Measurements from ENCODE around the gene TTC6.

TTC6 gene

GRCh38 chr14:37599507-37600368 is 4.3 kb downstream of the TTC6 start:
- Histone ChIP-seq H3K27me3 (replicated peaks) (peaks cover 90% of the 10 kb centered on the region), H3K27ac (no peak overlapping the region), H3K4me3 (ENCODE audit: low read depth, low read length) (no peak overlapping the region), H3K36me3 (replicated peaks) (no peaks in the 10 kb centered on the region)
- TF ChIP-seq CTCF (IDR thresholded peaks at IDR 0.05; ENCODE audit: low read depth, low read length, missing control alignments) = no peak
- no peak for DNase-seq
- in situ Hi-C loops (cut with HindIII; ENCODE audit: low pct_ligation_motif_present, low sequenced_read_pairs) = no loop called here

- no peak overlapping the region for H3K4me3 ChIP-seq (ENCODE audit: low read depth, low read length)
- no peak for DNase-seq
- no peak for TF ChIP-seq CTCF (IDR thresholded peaks at IDR 0.05; ENCODE audit: low read depth, low read length, missing control alignments)
- H3K27me3 ChIP-seq (replicated peaks) = peaks cover 88% of the 10 kb centered on the region
- no peaks in the 10 kb centered on the region for H3K36me3 ChIP-seq (replicated peaks)
- H3K27ac ChIP-seq = no peak overlapping the region
- in situ Hi-C loops (cut with HindIII; ENCODE audit: low pct_ligation_motif_present, low sequenced_read_pairs) = no loop called here
Observed at GRCh38 chr14:37600880-37601741, 5.7 kb downstream of the TTC6 start.

GRCh38 chr14:37601865-37602264 is 6.4 kb downstream of the TTC6 start:
- no peaks in the 10 kb centered on the region for H3K36me3 ChIP-seq (replicated peaks)
- DNase-seq = no peak
- H3K27me3 ChIP-seq (replicated peaks) = peaks cover 85% of the 10 kb centered on the region
- no peak for TF ChIP-seq CTCF (IDR thresholded peaks at IDR 0.05; ENCODE audit: low read depth, low read length, missing control alignments)
- no peak overlapping the region for H3K4me3 ChIP-seq (ENCODE audit: low read depth, low read length)
- H3K27ac ChIP-seq = no peak overlapping the region
- in situ Hi-C loops (cut with HindIII; ENCODE audit: low pct_ligation_motif_present, low sequenced_read_pairs) = no loop called here

- no peak for TF ChIP-seq CTCF (IDR thresholded peaks at IDR 0.05; ENCODE audit: low read depth, low read length, missing control alignments)
- H3K4me3 ChIP-seq (ENCODE audit: low read depth, low read length) = no peak overlapping the region
- DNase-seq = no peak
- H3K27me3 ChIP-seq (replicated peaks) = peaks cover 76% of the 10 kb centered on the region
- H3K36me3 ChIP-seq (replicated peaks) = no peaks in the 10 kb centered on the region
- H3K27ac ChIP-seq = no peak overlapping the region
- in situ Hi-C loops (cut with HindIII; ENCODE audit: low pct_ligation_motif_present, low sequenced_read_pairs) = no loop called here
Observed at GRCh38 chr14:37602605-37603453, 7.4 kb downstream of the TTC6 start.

- no peak for TF ChIP-seq CTCF (IDR thresholded peaks at IDR 0.05; ENCODE audit: low read depth, low read length, missing control alignments)
- in situ Hi-C loops (cut with HindIII; ENCODE audit: low pct_ligation_motif_present, low sequenced_read_pairs) = no loop called here
- Histone ChIP-seq H3K4me3 (ENCODE audit: low read depth, low read length) (no peak overlapping the region), H3K27ac (no peak overlapping the region), H3K36me3 (replicated peaks) (no peaks in the 10 kb centered on the region), H3K27me3 (replicated peaks) (peaks cover 69% of the 10 kb centered on the region)
- DNase-seq = no peak
Observed at GRCh38 chr14:37603688-37604251, 8.3 kb downstream of the TTC6 start.

Measured in brain microvascular endothelial cell (primary cell).